Placental pericyte (primary cell): ENCODE data around the gene TAS2R10. TPM values are rescaled to one million over a fixed set of nuclear protein-coding genes. Genes with fewer than 3 reads are reported as not detected.

Source experiments
- small RNA-seq: library from RNA; depleted of rRNA; stranded (forward); fragments of <200 nt; gene quantifications from one replicate; pipeline ENCODE3, GENCODE V24; 2012; ENCODE audit warnings: low replicate concordance
- total RNA-seq: library from RNA; depleted of rRNA; stranded (reverse); fragments of >200 nt; gene quantifications from 2 replicates; pipeline ENCODE4 v1.2.3, GENCODE V29; 2012

The TAS2R10 gene
- 0.44 and 1.9 TPM in 2 replicates for total RNA-seq

DNA sequence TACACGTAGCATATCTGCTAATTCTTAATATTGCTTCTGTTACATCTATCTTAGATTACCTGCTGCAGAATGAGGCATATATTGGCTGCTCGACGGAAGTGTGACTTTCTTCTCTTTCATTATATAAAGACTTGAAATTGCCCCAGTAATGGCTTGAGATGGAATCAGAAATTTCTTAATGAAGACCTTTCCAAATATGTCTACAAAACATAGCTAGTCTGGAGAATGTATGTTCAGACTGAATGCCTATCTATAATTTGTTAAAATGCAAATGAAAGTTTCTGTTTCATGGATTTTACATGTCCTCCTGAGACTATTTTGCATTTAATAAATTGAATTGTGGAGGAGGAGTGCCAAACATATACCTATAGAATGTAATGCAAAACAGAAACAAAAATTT lies at the start of gene TAS2R10:
TAS2R10 (minus strand) TSS at position 101 of the 400 bp plus-strand sequence; CDS start at position 12, 89 bp downstream.

DNA sequence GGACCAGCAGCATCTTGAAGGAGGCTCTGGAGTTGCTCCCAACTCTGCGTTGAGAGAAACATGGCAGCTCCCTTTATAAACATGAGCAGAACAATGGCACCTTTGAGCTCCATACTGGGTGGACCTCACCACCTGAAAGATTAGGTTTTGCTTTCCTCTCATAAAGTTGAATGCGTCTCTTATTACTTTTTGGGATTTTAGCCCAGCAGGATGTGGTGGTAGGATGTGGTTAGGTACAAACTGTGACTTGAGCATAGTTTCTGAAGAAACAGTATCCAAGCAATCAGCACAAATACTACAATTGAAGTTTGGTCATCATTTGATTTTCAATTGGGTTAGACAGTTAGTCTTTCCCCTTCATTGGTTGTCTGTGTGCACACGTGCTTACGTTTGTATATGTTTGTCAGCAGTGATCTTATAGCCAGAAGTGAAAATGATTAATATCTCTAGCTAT lies 23.3 kb upstream of the TAS2R10 start, which contains the start of gene PRR4:
PRR4 (minus strand) TSS at position 51 of the 454 bp plus-strand sequence; CDS start at position 13, 38 bp downstream.

GRCh38 chr12:10810068-10810467 lies 16.1 kb downstream of the TAS2R10 start, which contains the start of gene TAS2R9:
TAS2R9 (minus strand) TSS chr12:10810168; CDS start chr12:10810075, 93 bp downstream.

DNA sequence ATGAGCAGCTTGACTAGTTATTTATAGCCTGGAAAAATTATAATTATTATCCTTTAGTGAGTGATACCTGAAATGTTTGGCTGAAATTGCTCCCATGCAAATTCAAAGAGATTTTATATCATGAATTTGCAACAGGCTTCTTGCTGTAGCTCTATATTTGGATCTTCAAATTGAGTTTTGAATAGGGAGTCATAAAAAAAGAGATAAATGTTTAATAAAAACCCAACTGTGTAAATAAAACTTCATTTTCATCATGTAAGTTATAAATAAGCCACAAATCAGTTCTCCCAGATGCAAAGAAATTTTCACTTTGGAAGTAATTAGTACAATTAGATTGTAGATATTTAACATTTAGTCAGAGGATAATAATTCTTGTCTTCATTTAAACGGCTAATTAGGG lies 19.0 kb downstream of the TAS2R10 start, which contains the start of gene TAS2R8:
TAS2R8 (minus strand) TSS at position 101 of the 400 bp plus-strand sequence. CDS start 306 bp downstream, outside the sequence.

GRCh38 chr12:10802587-10802986 lies 23.6 kb downstream of the TAS2R10 start, which contains the start of gene TAS2R7:
TAS2R7 (minus strand) TSS chr12:10802627; CDS start chr12:10802570, 57 bp downstream.

Small RNA genes lying within 50 kb of the gene (small RNA-seq; reads per million reads assigned to genes)
- not detected for gene PRR4

Other genes starting within 250 kb of the TAS2R10 start
- 15.7 and 19.9 TPM in 2 replicates for gene MAGOHB, start 212.7 kb downstream of the TAS2R10 start, total RNA-seq
- gene STYK1, start 152.3 kb downstream of the TAS2R10 start, total RNA-seq: 0.14 TPM in 1 of 2 replicates, not detected in the other
- 125 and 150 TPM in 2 replicates for gene YBX3, start 103.0 kb downstream of the TAS2R10 start, total RNA-seq
- not detected in 2 replicates for gene TAS2R7, start 23.7 kb downstream of the TAS2R10 start, total RNA-seq
- gene TAS2R8, start 19.1 kb downstream of the TAS2R10 start, total RNA-seq: 0.43 TPM in 1 of 2 replicates, not detected in the other
- 0.14 TPM in 1 of 2 replicates, not detected in the other for gene TAS2R9, start 16.2 kb downstream of the TAS2R10 start, total RNA-seq
- gene PRR4, start 23.1 kb upstream of the TAS2R10 start, total RNA-seq: 1.5 and 2.0 TPM in 2 replicates
- gene PRH1, start 57.9 kb upstream of the TAS2R10 start, total RNA-seq: 11.8 and 24.1 TPM in 2 replicates
- gene TAS2R13, start 83.2 kb upstream of the TAS2R10 start, total RNA-seq: 1.8 and 3.1 TPM in 2 replicates
- gene PRH2, start 102.9 kb upstream of the TAS2R10 start, total RNA-seq: 0.29 TPM in 1 of 2 replicates, not detected in the other
- gene TAS2R14, start 112.9 kb upstream of the TAS2R10 start, total RNA-seq: 3.3 and 4.4 TPM in 2 replicates
- gene TAS2R50, start 160.6 kb upstream of the TAS2R10 start, total RNA-seq: 3.9 and 4.6 TPM in 2 replicates
- 3.3 and 6.4 TPM in 2 replicates for gene TAS2R20, start 171.9 kb upstream of the TAS2R10 start, total RNA-seq
- gene TAS2R19, start 196.3 kb upstream of the TAS2R10 start, total RNA-seq: 4.9 and 8.5 TPM in 2 replicates
- gene TAS2R31, start 205.0 kb upstream of the TAS2R10 start, total RNA-seq: 7.3 and 7.7 TPM in 2 replicates
- gene TAS2R46, start 235.9 kb upstream of the TAS2R10 start, total RNA-seq: 2.6 and 3.5 TPM in 2 replicates